Sciatic nerve (tissue), 2 donors: ENCODE data around the gene RAVER2. TPM values are rescaled to one million over a fixed set of nuclear protein-coding genes. Genes with fewer than 3 reads are reported as not detected.
"Not testable (repeated sequence)": the region's sequence is repeated elsewhere in the genome, so short reads cannot be mapped to it uniquely, and the experiment has no call there.

Experiments
- ATAC-seq: fragments of 200-7000 bp; cut with Tn5 transposase; one replicate; pipeline ENCODE4 v1.9.1; 2020; ENCODE audit warnings: mild to moderate bottlenecking, moderate library complexity
- DNase-seq: peaks from one replicate; pipeline ENCODE4 v3.0.0-alpha.2; 2020; ENCODE audit warnings: low spot score
- intact Hi-C: fragments of 100-400 bp; cut with DNase I; formaldehyde crosslinking; loops from one replicate; pipeline ENCODE4 v1.14.2; 2022
- total RNA-seq: library from RNA; stranded (reverse); fragmentation: NEBNext Ultra II Directional; extraction: Animal tissue kit (Norgen Biotek cat#: 25700); gene quantifications from one replicate; pipeline ENCODE4 v1.2.1, GENCODE V29; 2021
- donor health status: DM: no; HTN: no; CAD: no.
- donor health status: DM: no; HTN: no; CAD: no.

Gene RAVER2
- total RNA-seq, 1 donor from 2014 or later, result 6.5 TPM

GRCh38 chr1:64745986-64746940, 1.4 kb downstream of the RAVER2 start:
- intact Hi-C loops, result no loop called here
- peak; percentile 89 for ATAC-seq
- DNase-seq, result no peak

- intact Hi-C loops, result no loop called here
- no peak for ATAC-seq
- DNase-seq, result no peak
Observed at GRCh38 chr1:64748222-64748621, 3.3 kb downstream of the RAVER2 start.

- ATAC-seq (no peak), DNase-seq (no peak)
- intact Hi-C loops, result no loop called here
Observed at GRCh38 chr1:64748706-64749105, 3.8 kb downstream of the RAVER2 start.

- intact Hi-C loops, result no loop called here
- DNase-seq, result no peak
- ATAC-seq, result no peak
Observed at GRCh38 chr1:64750092-64750491, 5.2 kb downstream of the RAVER2 start.

GRCh38 chr1:64750875-64751274, 6.0 kb downstream of the RAVER2 start:
- intact Hi-C loops, result no loop called here
- no peak for DNase-seq
- ATAC-seq, result no peak

GRCh38 chr1:64754173-64754572, 9.3 kb downstream of the RAVER2 start:
- ATAC-seq (no peak), DNase-seq (no peak)
- intact Hi-C loops, result no loop called here

- intact Hi-C loops, result no loop called here
- ATAC-seq, result no peak
- DNase-seq, result no peak
Observed at GRCh38 chr1:64755361-64755760, 10.5 kb downstream of the RAVER2 start.

GRCh38 chr1:64756770-64757169, 11.9 kb downstream of the RAVER2 start:
- intact Hi-C loops, result no loop called here
- no peak for DNase-seq
- no peak for ATAC-seq

- DNase-seq (no peak), ATAC-seq (no peak)
- intact Hi-C loops, result no loop called here
Observed at GRCh38 chr1:64757213-64757612, 12.3 kb downstream of the RAVER2 start.

- ATAC-seq (no peak), DNase-seq (no peak)
- intact Hi-C loops, result no loop called here
Observed at GRCh38 chr1:64758233-64758632, 13.4 kb downstream of the RAVER2 start.

- no peak for ATAC-seq
- intact Hi-C loops, result no loop called here
- no peak for DNase-seq
Observed at GRCh38 chr1:64759968-64760367, 15.1 kb downstream of the RAVER2 start.

GRCh38 chr1:64765012-64765411, 20.1 kb downstream of the RAVER2 start:
- intact Hi-C loops, result no loop called here
- ATAC-seq (no peak), DNase-seq (no peak)

- DNase-seq, result no peak
- no peak for ATAC-seq
- intact Hi-C loops, result no loop called here
Observed at GRCh38 chr1:64765826-64766225, 21.0 kb downstream of the RAVER2 start.

- intact Hi-C loops, result no loop called here
Observed at GRCh38 chr1:64766429-64766828, 21.6 kb downstream of the RAVER2 start.

GRCh38 chr1:64769482-64769881, 24.6 kb downstream of the RAVER2 start:
- DNase-seq (no peak), ATAC-seq (no peak)
- intact Hi-C loops, result no loop called here

More at GRCh38 chr1:64766429-64766828, 21.6 kb downstream of the RAVER2 start:
- ATAC-seq, result no peak
- DNase-seq, result no peak

GRCh38 chr1:64769971-64770370, 25.1 kb downstream of the RAVER2 start:
- DNase-seq (no peak), ATAC-seq (no peak)
- intact Hi-C loops, result no loop called here

- DNase-seq, ATAC-seq, intact Hi-C loops: not testable (repeated sequence)
Observed at GRCh38 chr1:64773306-64773705, 28.4 kb downstream of the RAVER2 start.

GRCh38 chr1:64775113-64775512, 30.2 kb downstream of the RAVER2 start:
- no peak for ATAC-seq
- intact Hi-C loops, result no loop called here
- no peak for DNase-seq

- intact Hi-C loops, ATAC-seq, DNase-seq: not testable (repeated sequence)
Observed at GRCh38 chr1:64782044-64782443, 37.2 kb downstream of the RAVER2 start.

GRCh38 chr1:64782848-64783247, 38.0 kb downstream of the RAVER2 start:
- intact Hi-C loops, ATAC-seq, DNase-seq: not testable (repeated sequence)
